ENCODE data around the gene CYTH3.

- TF ChIP-seq TAF1 (IDR thresholded peaks at IDR 0.05; ENCODE audit: low read depth, low read length) (no peak), POLR2A (IDR thresholded peaks at IDR 0.05; ENCODE audit: low read depth, low read length) (no peak), POLR2AphosphoS5 (IDR thresholded peaks at IDR 0.05; ENCODE audit: low read depth, low read length) (no peak)
Measured at GRCh38 chr7:6143997-6144396, 128.4 kb downstream of the CYTH3 start.
